Naive B cell (primary cell): ENCODE measurements around the gene HDDC2. TPM values are rescaled to one million over a fixed set of nuclear protein-coding genes. Genes with fewer than 3 reads are reported as not detected.

Source experiments
- ATAC-seq, 2 donors: fragments of 150-1000 bp; cut with Tn5 transposase; 2 replicates each; pipeline ENCODE4 v1.10.0; 2021; ENCODE audit warnings: low read depth in 2 of 2, mild to moderate bottlenecking in 2 of 2, moderate library complexity in 2 of 2
- DNase-seq: peaks from one replicate; pipeline ENCODE4 v3.0.0; 2022
- H3K27ac Mint-ChIP-seq, 6 donors: one replicate each; pipeline ENCODE4 v1.8.0; 2020 to 2022; ENCODE audit warnings: mild to moderate bottlenecking in 6 of 6, mixed read lengths in 6 of 6, moderate library complexity in 5 of 6, inconsistent platforms in 2 of 6
- H3K27me3 Mint-ChIP-seq, 3 donors: one replicate each; pipeline ENCODE4 v1.8.0; 2021 to 2022; ENCODE audit warnings: mixed read lengths in 3 of 3, mild to moderate bottlenecking in 1 of 3
- H3K36me3 Mint-ChIP-seq, 2 donors: one replicate each; pipeline ENCODE4 v1.8.0; 2020 to 2022; ENCODE audit warnings: mixed read lengths in 2 of 2, inconsistent platforms in 1 of 2, mild to moderate bottlenecking in 1 of 2
- H3K4me1 Mint-ChIP-seq, 3 donors: one replicate each; pipeline ENCODE4 v1.8.0; 2020 to 2022; ENCODE audit warnings: mixed read lengths in 3 of 3, inconsistent platforms in 1 of 3, mild to moderate bottlenecking in 1 of 3, moderate library complexity in 1 of 3
- H3K4me3 Mint-ChIP-seq, 8 donors: one replicate each; pipeline ENCODE4 v1.8.0; 2020 to 2022; ENCODE audit warnings: mild to moderate bottlenecking in 8 of 8, mixed read lengths in 8 of 8, moderate library complexity in 8 of 8, inconsistent platforms in 2 of 8
- H3K9me3 Mint-ChIP-seq, 7 donors: one replicate each; pipeline ENCODE4 v1.8.0; 2020 to 2022; ENCODE audit warnings: mixed read lengths in 7 of 7, mild to moderate bottlenecking in 5 of 7, inconsistent platforms in 2 of 7, moderate library complexity in 1 of 7
- polyA plus RNA-seq, 6 donors: library from polyadenylated mRNA; unstranded; fragments of 300-500 nt; fragmentation: Illumina TruSeq; gene quantifications; one replicate each; pipeline ENCODE4 v1.2.3, GENCODE V29; 2021; ENCODE audit warnings: low read depth in 6 of 6

HDDC2 gene
- polyA plus RNA-seq: 100 to 1,000 TPM in 3 of 6 donors, 10 to 100 TPM in 3; 79.1 to 137 (median 102) TPM

- H3K27ac Mint-ChIP-seq: peak within 1 kb of the TSS; percentile 68 to 93 (median 82)
- peak within 1 kb of the TSS; percentile 87 to 96 (median 94) for H3K4me3 Mint-ChIP-seq
- H3K9me3 Mint-ChIP-seq: peaks cover 0 to 5% (median 0%) of the 10 kb centered on the region in 7 donors
- H3K36me3 Mint-ChIP-seq: peaks cover 5 to 24% of the 10 kb centered on the region in 2 donors
- H3K27me3 Mint-ChIP-seq: peaks cover 14 to 20% (median 20%) of the 10 kb centered on the region in 3 donors
- DNase-seq (peak; percentile 40), ATAC-seq (peak; percentile 66 to 70)
- H3K4me1 Mint-ChIP-seq: peaks cover 38 to 49% (median 42%) of the 10 kb centered on the region in 3 donors
These were observed at the start of gene HDDC2 for GRCh38 chr6:125301435-125302391. TSS of gene HDDC2 (minus strand) at chr6:125301967. CDS start at chr6:125301932, 35 bp downstream.

- ATAC-seq (peak; percentile 83), DNase-seq (peak; percentile 50)
- Mint-ChIP-seq H3K4me3 (peak overlapping the region in 1 of 8 donors; percentile 37), H3K27ac (peak overlapping the region in 2 of 6 donors; percentile 86 to 96), H3K4me1 (peaks cover 0 to 4% (median 0%) of the 10 kb centered on the region in 3 donors), H3K36me3 (no peaks in the 10 kb centered on the region), H3K27me3 (no peaks in the 10 kb centered on the region), H3K9me3 (no peaks in the 10 kb centered on the region)
These were observed 45.3 kb upstream of the HDDC2 start for GRCh38 chr6:125346926-125347563.

- no peaks in the 10 kb centered on the region for H3K27me3 Mint-ChIP-seq
- no peak for DNase-seq
- peaks cover 0 to 4% (median 0%) of the 10 kb centered on the region in 3 donors for H3K4me1 Mint-ChIP-seq
- peak overlapping the region in 2 of 6 donors; percentile 86 to 96 for H3K27ac Mint-ChIP-seq
- no peaks in the 10 kb centered on the region for H3K36me3 Mint-ChIP-seq
- no peak overlapping the region for H3K4me3 Mint-ChIP-seq
- ATAC-seq: peak; percentile 65 to 67
- H3K9me3 Mint-ChIP-seq: no peaks in the 10 kb centered on the region
These were observed 44.6 kb upstream of the HDDC2 start for GRCh38 chr6:125346201-125346925.

GRCh38 chr6:125341460-125341859 lies 39.7 kb upstream of the HDDC2 start:
- peaks cover 0 to 4% of the 10 kb centered on the region in 2 donors for H3K36me3 Mint-ChIP-seq
- no peak for DNase-seq
- no peak for ATAC-seq
- H3K27me3 Mint-ChIP-seq: peaks cover 0 to 4% (median 0%) of the 10 kb centered on the region in 3 donors
- no peak overlapping the region for H3K27ac Mint-ChIP-seq
- peaks cover 0 to 1% (median 0%) of the 10 kb centered on the region in 3 donors for H3K4me1 Mint-ChIP-seq
- H3K9me3 Mint-ChIP-seq: no peaks in the 10 kb centered on the region
- no peak overlapping the region for H3K4me3 Mint-ChIP-seq

GRCh38 chr6:125340991-125341390 lies 39.2 kb upstream of the HDDC2 start:
- Mint-ChIP-seq H3K36me3 (peaks cover 0 to 4% of the 10 kb centered on the region in 2 donors), H3K4me3 (no peak overlapping the region), H3K9me3 (no peaks in the 10 kb centered on the region), H3K4me1 (no peaks in the 10 kb centered on the region), H3K27ac (no peak overlapping the region), H3K27me3 (peaks cover under 1 to 4% (median 2%) of the 10 kb centered on the region in 3 donors)
- no peak for DNase-seq
- ATAC-seq: no peak

GRCh38 chr6:125340175-125340835 lies 38.5 kb upstream of the HDDC2 start:
- DNase-seq (no peak), ATAC-seq (no peak)
- Mint-ChIP-seq H3K36me3 (peaks cover 0 to 4% of the 10 kb centered on the region in 2 donors), H3K4me3 (no peak overlapping the region), H3K4me1 (no peaks in the 10 kb centered on the region), H3K9me3 (no peaks in the 10 kb centered on the region), H3K27ac (no peak overlapping the region), H3K27me3 (peaks cover 4 to 8% (median 7%) of the 10 kb centered on the region in 3 donors)

GRCh38 chr6:125339653-125340052 lies 37.9 kb upstream of the HDDC2 start:
- no peak for DNase-seq
- Mint-ChIP-seq H3K27ac (no peak overlapping the region), H3K9me3 (no peaks in the 10 kb centered on the region), H3K36me3 (peaks cover 0 to 4% of the 10 kb centered on the region in 2 donors), H3K27me3 (peaks cover 4 to 8% (median 7%) of the 10 kb centered on the region in 3 donors), H3K4me1 (no peaks in the 10 kb centered on the region), H3K4me3 (no peak overlapping the region)
- ATAC-seq: no peak

GRCh38 chr6:125338381-125338780 lies 36.6 kb upstream of the HDDC2 start:
- Mint-ChIP-seq H3K36me3 (peaks cover 0 to 4% of the 10 kb centered on the region in 2 donors), H3K27me3 (peaks cover 4 to 8% (median 7%) of the 10 kb centered on the region in 3 donors), H3K9me3 (peaks cover 0 to 4% (median 0%) of the 10 kb centered on the region in 7 donors), H3K4me1 (no peaks in the 10 kb centered on the region), H3K4me3 (no peak overlapping the region), H3K27ac (peak overlapping the region in 1 of 6 donors; percentile 24)
- no peak for DNase-seq
- no peak for ATAC-seq

GRCh38 chr6:125337706-125338105 lies 35.9 kb upstream of the HDDC2 start:
- Mint-ChIP-seq H3K4me3 (no peak overlapping the region), H3K9me3 (peaks cover 0 to 4% (median 0%) of the 10 kb centered on the region in 7 donors), H3K36me3 (peaks cover 0 to 4% of the 10 kb centered on the region in 2 donors), H3K27me3 (peaks cover 4 to 8% (median 7%) of the 10 kb centered on the region in 3 donors), H3K4me1 (no peaks in the 10 kb centered on the region), H3K27ac (no peak overlapping the region)
- no peak for ATAC-seq
- DNase-seq: no peak

- H3K27me3 Mint-ChIP-seq: peaks cover 4 to 8% (median 7%) of the 10 kb centered on the region in 3 donors
- H3K4me3 Mint-ChIP-seq: no peak overlapping the region
- H3K27ac Mint-ChIP-seq: no peak overlapping the region
- no peaks in the 10 kb centered on the region for H3K4me1 Mint-ChIP-seq
- ATAC-seq (no peak), DNase-seq (no peak)
- no peaks in the 10 kb centered on the region for H3K36me3 Mint-ChIP-seq
- peaks cover 0 to 4% (median 0%) of the 10 kb centered on the region in 7 donors for H3K9me3 Mint-ChIP-seq
These were observed 30.9 kb upstream of the HDDC2 start for GRCh38 chr6:125332664-125333063.

- Mint-ChIP-seq H3K36me3 (no peaks in the 10 kb centered on the region), H3K9me3 (no peaks in the 10 kb centered on the region), H3K27ac (no peak overlapping the region), H3K27me3 (peaks cover 0 to 13% (median 0%) of the 10 kb centered on the region in 3 donors), H3K4me1 (no peaks in the 10 kb centered on the region), H3K4me3 (no peak overlapping the region)
- ATAC-seq (no peak), DNase-seq (no peak)
These were observed 23.8 kb upstream of the HDDC2 start for GRCh38 chr6:125325586-125325985.

GRCh38 chr6:125323376-125323775 lies 21.6 kb upstream of the HDDC2 start:
- DNase-seq (no peak), ATAC-seq (no peak)
- H3K9me3 Mint-ChIP-seq: no peaks in the 10 kb centered on the region
- no peak overlapping the region for H3K4me3 Mint-ChIP-seq
- no peaks in the 10 kb centered on the region for H3K4me1 Mint-ChIP-seq
- peaks cover 0 to 13% (median 0%) of the 10 kb centered on the region in 3 donors for H3K27me3 Mint-ChIP-seq
- no peaks in the 10 kb centered on the region for H3K36me3 Mint-ChIP-seq
- H3K27ac Mint-ChIP-seq: no peak overlapping the region
